HUES48 (cell line): ENCODE results near the gene UNC5A.
"Not testable (repeated sequence)": the region's sequence is repeated elsewhere in the genome, so short reads cannot be mapped to it uniquely, and the experiment has no call there.

Experiments used
- H3K27ac ChIP-seq: one replicate; pipeline ENCODE4 v1.7.0; 2013; ENCODE audit warnings: low read depth, low read length, inconsistent platforms
- H3K27me3 ChIP-seq: 2 replicates; pipeline ENCODE4 v1.6.1; 2013; ENCODE audit warnings: mild to moderate bottlenecking, low read length; ENCODE audit not compliant: control insufficient read depth, insufficient read depth
- H3K36me3 ChIP-seq: 2 replicates; pipeline ENCODE4 v1.6.1; 2013; ENCODE audit warnings: low read length; ENCODE audit not compliant: control insufficient read depth, insufficient read depth
- H3K4me1 ChIP-seq: 2 replicates; pipeline ENCODE4 v1.6.1; 2013; ENCODE audit warnings: mild to moderate bottlenecking, low read length; ENCODE audit not compliant: control insufficient read depth, insufficient read depth
- H3K4me3 ChIP-seq: 2 replicates; pipeline ENCODE4 v1.5.1; 2013; ENCODE audit warnings: mild to moderate bottlenecking, low read depth, low read length
- H3K9ac ChIP-seq: 2 replicates; pipeline ENCODE4 v1.6.1; 2013; ENCODE audit warnings: mild to moderate bottlenecking, low read depth, low read length, moderate library complexity
- H3K9me3 ChIP-seq: 2 replicates; pipeline ENCODE4 v1.6.1; 2013; ENCODE audit warnings: low read length; ENCODE audit not compliant: control insufficient read depth, insufficient read depth

UNC5A gene

GRCh38 chr5:176868126-176868525, 57.8 kb downstream of the UNC5A start:
- H3K27ac ChIP-seq: no peak overlapping the region
- no peak overlapping the region for H3K4me3 ChIP-seq
- no peaks in the 10 kb centered on the region for H3K36me3 ChIP-seq
- H3K4me1 ChIP-seq: peaks cover 23% of the 10 kb centered on the region
- no peak overlapping the region for H3K9ac ChIP-seq
- H3K27me3 ChIP-seq: no peaks in the 10 kb centered on the region
- H3K9me3 ChIP-seq: no peaks in the 10 kb centered on the region

- Histone ChIP-seq H3K27me3 (no peaks in the 10 kb centered on the region), H3K36me3 (no peaks in the 10 kb centered on the region), H3K9me3 (no peaks in the 10 kb centered on the region), H3K4me1 (peaks cover 19% of the 10 kb centered on the region), H3K9ac (no peak overlapping the region), H3K27ac (no peak overlapping the region), H3K4me3 (no peak overlapping the region)
Observed at GRCh38 chr5:176868731-176869130, 58.4 kb downstream of the UNC5A start.

- H3K27ac ChIP-seq: no peak overlapping the region
- H3K36me3 ChIP-seq: no peaks in the 10 kb centered on the region
Observed at GRCh38 chr5:176869501-176870109, 59.2 kb downstream of the UNC5A start.

GRCh38 chr5:176870110-176870591, 59.8 kb downstream of the UNC5A start:
- H3K27me3 ChIP-seq: no peaks in the 10 kb centered on the region
- peaks cover 13% of the 10 kb centered on the region for H3K4me1 ChIP-seq
- no peaks in the 10 kb centered on the region for H3K36me3 ChIP-seq
- H3K27ac ChIP-seq: no peak overlapping the region
- no peak overlapping the region for H3K4me3 ChIP-seq
- H3K9me3 ChIP-seq: no peaks in the 10 kb centered on the region
- H3K9ac ChIP-seq: no peak overlapping the region

More at GRCh38 chr5:176869501-176870109, 59.2 kb downstream of the UNC5A start:
- H3K9ac ChIP-seq: no peak overlapping the region
- H3K27me3 ChIP-seq: no peaks in the 10 kb centered on the region
- H3K4me1 ChIP-seq: peaks cover 13% of the 10 kb centered on the region
- H3K9me3 ChIP-seq: no peaks in the 10 kb centered on the region
- no peak overlapping the region for H3K4me3 ChIP-seq

GRCh38 chr5:176870644-176871043, 60.3 kb downstream of the UNC5A start:
- H3K9me3 ChIP-seq, H3K36me3 ChIP-seq, H3K27ac ChIP-seq, H3K4me3 ChIP-seq, H3K27me3 ChIP-seq, H3K9ac ChIP-seq: not testable (repeated sequence)
- H3K4me1 ChIP-seq: peaks cover 13% of the 10 kb centered on the region

GRCh38 chr5:176872586-176872985, 62.2 kb downstream of the UNC5A start:
- H3K9me3 ChIP-seq, H3K27me3 ChIP-seq, H3K9ac ChIP-seq, H3K4me1 ChIP-seq, H3K36me3 ChIP-seq, H3K27ac ChIP-seq, H3K4me3 ChIP-seq: not testable (repeated sequence)

GRCh38 chr5:176873011-176873410, 62.7 kb downstream of the UNC5A start:
- not testable (repeated sequence) for H3K27me3 ChIP-seq, H3K4me1 ChIP-seq, H3K27ac ChIP-seq, H3K36me3 ChIP-seq, H3K4me3 ChIP-seq, H3K9me3 ChIP-seq, H3K9ac ChIP-seq

GRCh38 chr5:176873541-176874172, 63.3 kb downstream of the UNC5A start:
- Histone ChIP-seq H3K9me3 (no peaks in the 10 kb centered on the region), H3K4me3 (no peak overlapping the region), H3K27ac (no peak overlapping the region), H3K4me1 (no peaks in the 10 kb centered on the region), H3K27me3 (no peaks in the 10 kb centered on the region), H3K36me3 (no peaks in the 10 kb centered on the region), H3K9ac (no peak overlapping the region)

- Histone ChIP-seq H3K36me3 (no peaks in the 10 kb centered on the region), H3K4me3 (no peak overlapping the region), H3K4me1 (no peaks in the 10 kb centered on the region), H3K27me3 (no peaks in the 10 kb centered on the region), H3K9me3 (no peaks in the 10 kb centered on the region), H3K27ac (no peak overlapping the region), H3K9ac (no peak overlapping the region)
Observed at GRCh38 chr5:176874198-176874780, 63.9 kb downstream of the UNC5A start.

- no peaks in the 10 kb centered on the region for H3K9me3 ChIP-seq
- H3K4me1 ChIP-seq: no peaks in the 10 kb centered on the region
- no peak overlapping the region for H3K27ac ChIP-seq
- no peak overlapping the region for H3K9ac ChIP-seq
- no peaks in the 10 kb centered on the region for H3K36me3 ChIP-seq
- no peak overlapping the region for H3K4me3 ChIP-seq
- no peaks in the 10 kb centered on the region for H3K27me3 ChIP-seq
Observed at GRCh38 chr5:176875014-176875550, 64.7 kb downstream of the UNC5A start.

- Histone ChIP-seq H3K9me3 (no peaks in the 10 kb centered on the region), H3K4me3 (no peak overlapping the region), H3K27ac (no peak overlapping the region), H3K27me3 (no peaks in the 10 kb centered on the region), H3K36me3 (no peaks in the 10 kb centered on the region), H3K9ac (no peak overlapping the region), H3K4me1 (no peaks in the 10 kb centered on the region)
Observed at GRCh38 chr5:176875783-176876505, 65.6 kb downstream of the UNC5A start.
